ENCODE measurements around the gene SLC15A2.

DNA sequence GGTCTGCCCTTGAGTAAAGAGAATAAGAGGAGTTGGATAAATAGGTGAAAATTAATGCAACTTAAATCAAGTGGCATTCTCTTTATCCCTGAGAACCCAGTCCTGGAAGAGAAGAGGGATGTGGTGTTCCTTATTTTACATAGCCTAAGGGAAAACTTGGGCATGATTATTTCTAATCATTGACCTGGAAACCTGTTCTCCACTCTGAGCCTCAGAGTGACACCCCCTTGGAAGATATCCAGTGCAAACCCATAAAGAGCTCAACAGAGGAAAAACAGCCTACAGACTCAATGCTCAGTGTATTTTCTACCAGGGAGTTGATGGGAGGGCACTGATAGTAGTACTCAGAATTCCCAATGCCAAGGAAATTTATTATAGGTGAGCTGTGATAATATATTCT lies 22.0 kb downstream of the SLC15A2 start:
- TF ChIP-seq, protein P1, sequence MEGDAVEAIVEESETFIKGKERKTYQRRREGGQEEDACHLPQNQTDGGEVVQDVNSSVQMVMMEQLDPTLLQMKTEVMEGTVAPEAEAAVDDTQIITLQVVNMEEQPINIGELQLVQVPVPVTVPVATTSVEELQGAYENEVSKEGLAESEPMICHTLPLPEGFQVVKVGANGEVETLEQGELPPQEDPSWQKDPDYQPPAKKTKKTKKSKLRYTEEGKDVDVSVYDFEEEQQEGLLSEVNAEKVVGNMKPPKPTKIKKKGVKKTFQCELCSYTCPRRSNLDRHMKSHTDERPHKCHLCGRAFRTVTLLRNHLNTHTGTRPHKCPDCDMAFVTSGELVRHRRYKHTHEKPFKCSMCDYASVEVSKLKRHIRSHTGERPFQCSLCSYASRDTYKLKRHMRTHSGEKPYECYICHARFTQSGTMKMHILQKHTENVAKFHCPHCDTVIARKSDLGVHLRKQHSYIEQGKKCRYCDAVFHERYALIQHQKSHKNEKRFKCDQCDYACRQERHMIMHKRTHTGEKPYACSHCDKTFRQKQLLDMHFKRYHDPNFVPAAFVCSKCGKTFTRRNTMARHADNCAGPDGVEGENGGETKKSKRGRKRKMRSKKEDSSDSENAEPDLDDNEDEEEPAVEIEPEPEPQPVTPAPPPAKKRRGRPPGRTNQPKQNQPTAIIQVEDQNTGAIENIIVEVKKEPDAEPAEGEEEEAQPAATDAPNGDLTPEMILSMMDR (IDR thresholded peaks at IDR 0.05; ENCODE audit: low read depth, low read length) = no peak
- TF ChIP-seq, protein P2, sequence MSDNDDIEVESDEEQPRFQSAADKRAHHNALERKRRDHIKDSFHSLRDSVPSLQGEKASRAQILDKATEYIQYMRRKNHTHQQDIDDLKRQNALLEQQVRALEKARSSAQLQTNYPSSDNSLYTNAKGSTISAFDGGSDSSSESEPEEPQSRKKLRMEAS (IDR thresholded peaks at IDR 0.05; ENCODE audit: low read depth, low read length) = no peak

Data from NB4 (cell line).